ENCODE data around the gene CAP1. TPM values are rescaled to one million over a fixed set of nuclear protein-coding genes. Genes with fewer than 3 reads are reported as not detected.

Gene CAP1
- total and polyA plus RNA-seq, 2 of the 13 experiments (the other 11 are each of a cell fraction or from before 2014, with no cell fraction given), result 174 to 195 TPM

- TF ChIP-seq ZMYM4 (CRISPR knock-in tag; IDR thresholded peaks at IDR 0.05), result peak; percentile 26; the same call in 1 of the 2 replicates
- TF ChIP-seq HMGXB4 (CRISPR knock-in tag; IDR thresholded peaks at IDR 0.05; ENCODE audit: borderline replicate concordance in 1 of 2, low read depth in 1 of 2), result 0 out of 4 replicates have a peak, but pooled peaks of 1 of the 2 experiments have one; percentile 34
- peak; percentile 48; the same call in 1 of the 2 replicates for TF ChIP-seq KDM2A (CRISPR knock-in tag; IDR thresholded peaks at IDR 0.05; ENCODE audit: borderline replicate concordance, low read depth)
- TF ChIP-seq SMC3 (IDR thresholded peaks at IDR 0.05; ENCODE audit: low read length), result peak; percentile 48
- TF ChIP-seq RAD21 (CRISPR knock-in tag; IDR thresholded peaks at IDR 0.05), result peak; percentile 60
- peak; percentile 83 for TF ChIP-seq STAG1 (CRISPR knock-in tag; IDR thresholded peaks at IDR 0.05)
Measured at GRCh38 chr1:40084750-40085149, 44.2 kb downstream of the CAP1 start (continued).

DNA sequence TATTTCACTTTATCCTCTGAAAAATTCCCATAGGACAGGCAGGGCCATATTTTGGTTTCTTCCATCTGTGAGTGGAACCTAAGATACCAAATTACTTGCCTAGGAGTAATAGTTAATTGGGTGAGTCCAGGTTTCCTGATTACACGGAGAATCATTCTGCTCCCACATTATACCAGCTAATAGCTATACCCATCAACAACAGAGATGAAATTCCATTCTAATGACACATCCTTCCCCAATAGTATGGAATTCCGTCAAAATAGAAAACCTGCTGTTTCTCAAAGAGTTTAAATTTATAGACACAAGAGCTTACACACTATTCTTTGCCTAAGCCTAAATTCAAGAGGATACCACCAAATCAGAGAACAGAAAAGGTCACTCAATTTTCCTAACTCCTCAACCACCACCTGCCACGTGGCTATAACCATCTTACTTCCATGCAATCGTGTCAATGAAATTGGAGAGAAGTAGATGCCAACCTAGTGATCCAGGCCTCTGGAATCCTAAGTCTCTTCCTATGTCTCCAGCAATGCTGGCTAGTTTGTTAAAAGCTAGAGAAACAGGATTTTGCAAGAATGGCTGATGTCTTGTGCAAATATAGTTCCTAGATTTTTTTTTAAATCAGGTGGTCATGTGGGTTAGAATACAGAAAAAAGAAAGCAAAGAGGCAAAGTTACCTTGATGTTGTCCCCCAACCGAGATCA, 50.3 kb downstream of the CAP1 start:
- Histone ChIP-seq H2AFZ (ENCODE audit: low read length) (no peak overlapping the region), H3K4me2 (ENCODE audit: low read depth, low read length) (no peak overlapping the region), H3K27ac (ENCODE audit: extremely low read length, insufficient read depth, low read length) (no peak overlapping the region), H3K9me3 (ENCODE audit: low read length) (no peaks in the 10 kb centered on the region), H3K79me2 (ENCODE audit: insufficient read depth, low read length) (peaks cover 4% of the 10 kb centered on the region), H3K9ac (ENCODE audit: insufficient read depth, low read depth, low read length) (no peak overlapping the region), H3K27me3 (ENCODE audit: control insufficient read depth in 1 of 2, insufficient read depth in 2 of 2, low read length in 2 of 2) (no peaks in the 10 kb centered on the region), H3K4me1 (ENCODE audit: insufficient read depth, low read length) (peaks cover 19% of the 10 kb centered on the region), H3K36me3 (replicated peaks in 1 of 2; ENCODE audit: control insufficient read depth in 1 of 2, insufficient read depth in 2 of 2, low read length in 2 of 2) (peaks cover 20 to 52% of the 10 kb centered on the region in 2 experiments), H4K20me1 (ENCODE audit: insufficient read depth, low read length) (no peaks in the 10 kb centered on the region), H3K4me3 (replicated peaks in 1 of 3; ENCODE audit: insufficient read depth in 1 of 3, low read depth in 2 of 3, low read length in 3 of 3) (no peak overlapping the region)
- intact Hi-C loops (cut with micrococcal nuclease; ENCODE audit: unreplicated experiment), result no loop called here
- ChIA-PET CTCF (ENCODE audit: low intra/inter-chr PET ratio, low total read pairs) (no interaction called here), POLR2A (no interaction called here)
- BruUV-seq (replicated peaks), result no TSS peak
- FAIRE-seq, result no peak
- no peak for DNase-seq (ENCODE audit: low spot score)
- no peak for ATAC-seq
- in situ Hi-C loops (cut with HindIII; ENCODE audit: extremely low pct_ligation_motif_present, low pct_unique_long_range_greater_than_20kb), result no loop called here
- WGBS (ENCODE audit: low lambda C conversion rate), result 97% methylated on average over 5 of the region's 5 CpGs
- TF ChIP-seq ELF4 (CRISPR knock-in tag; IDR thresholded peaks at IDR 0.05; ENCODE audit: borderline replicate concordance) (no peak), ZSCAN5A (CRISPR knock-in tag; IDR thresholded peaks at IDR 0.05; ENCODE audit: borderline replicate concordance) (no peak), ZNF503 (CRISPR knock-in tag; IDR thresholded peaks at IDR 0.05) (no peak)
- TF ChIP-seq, protein P1, sequence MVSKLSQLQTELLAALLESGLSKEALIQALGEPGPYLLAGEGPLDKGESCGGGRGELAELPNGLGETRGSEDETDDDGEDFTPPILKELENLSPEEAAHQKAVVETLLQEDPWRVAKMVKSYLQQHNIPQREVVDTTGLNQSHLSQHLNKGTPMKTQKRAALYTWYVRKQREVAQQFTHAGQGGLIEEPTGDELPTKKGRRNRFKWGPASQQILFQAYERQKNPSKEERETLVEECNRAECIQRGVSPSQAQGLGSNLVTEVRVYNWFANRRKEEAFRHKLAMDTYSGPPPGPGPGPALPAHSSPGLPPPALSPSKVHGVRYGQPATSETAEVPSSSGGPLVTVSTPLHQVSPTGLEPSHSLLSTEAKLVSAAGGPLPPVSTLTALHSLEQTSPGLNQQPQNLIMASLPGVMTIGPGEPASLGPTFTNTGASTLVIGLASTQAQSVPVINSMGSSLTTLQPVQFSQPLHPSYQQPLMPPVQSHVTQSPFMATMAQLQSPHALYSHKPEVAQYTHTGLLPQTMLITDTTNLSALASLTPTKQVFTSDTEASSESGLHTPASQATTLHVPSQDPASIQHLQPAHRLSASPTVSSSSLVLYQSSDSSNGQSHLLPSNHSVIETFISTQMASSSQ (IDR thresholded peaks at IDR 0.05; ENCODE audit: low read depth), result no peak
- TF ChIP-seq, protein P1 (CRISPR knock-in tag; IDR thresholded peaks at IDR 0.05; ENCODE audit: borderline replicate concordance), result no peak
